Renal cortex interstitium (tissue), 3 donors: ENCODE measurements around the gene DPAGT1. TPM values are rescaled to one million over a fixed set of nuclear protein-coding genes. Genes with fewer than 3 reads are reported as not detected.

Experiments
- polyA plus RNA-seq, 3 donors: library from polyadenylated mRNA; unstranded; fragments of 120-200 nt; gene quantifications; one replicate each; pipeline ENCODE4 v1.2.1, GENCODE V29; 2013; ENCODE audit not compliant: insufficient read length in 3 of 3

DPAGT1 gene
- polyA plus RNA-seq, 3 donors: 58.1 to 59.4 (median 58.1) TPM

Other genes with a start within 250 kb of the DPAGT1 start
- not detected for gene CXCR5, start 218.0 kb downstream of the DPAGT1 start, polyA plus RNA-seq
- 10 to 100 TPM; 23.8 to 35.7 (median 33.5) TPM for gene BCL9L, start 175.9 kb downstream of the DPAGT1 start, polyA plus RNA-seq
- gene UPK2, start 145.6 kb downstream of the DPAGT1 start, polyA plus RNA-seq: 1 to 10 TPM; 3.5 to 6.0 (median 5.9) TPM
- gene FOXR1, start 130.1 kb downstream of the DPAGT1 start, polyA plus RNA-seq: under 1 TPM in 1 of 3 donors, not detected in 2; 0.14 TPM
- gene CENATAC, start 103.7 kb downstream of the DPAGT1 start, polyA plus RNA-seq: 10 to 100 TPM; 17.2 to 46.3 (median 22.0) TPM
- gene RPS25, start 83.5 kb downstream of the DPAGT1 start, polyA plus RNA-seq: 1,000 to 10,000 TPM; 1,021 to 1,242 (median 1,207) TPM
- 100 to 1,000 TPM in 2 of 3 donors, 10 to 100 TPM in 1; 91.1 to 115 (median 102) TPM for gene TRAPPC4, start 83.1 kb downstream of the DPAGT1 start, polyA plus RNA-seq
- 100 to 1,000 TPM in 2 of 3 donors, 10 to 100 TPM in 1; 95.1 to 108 (median 103) TPM for gene SLC37A4, start 71.0 kb downstream of the DPAGT1 start, polyA plus RNA-seq
- gene HYOU1, start 44.6 kb downstream of the DPAGT1 start, polyA plus RNA-seq: 100 to 1,000 TPM; 119 to 133 (median 120) TPM
- gene VPS11, start 34.0 kb downstream of the DPAGT1 start, polyA plus RNA-seq: 10 to 100 TPM; 49.5 to 62.6 (median 53.6) TPM
- gene HMBS, start 17.0 kb downstream of the DPAGT1 start, polyA plus RNA-seq: 10 to 100 TPM; 27.2 to 30.9 (median 30.0) TPM
- gene C2CD2L, start 5.5 kb upstream of the DPAGT1 start, polyA plus RNA-seq: 10 to 100 TPM in 2 of 3 donors, 1 to 10 TPM in 1; 8.7 to 11.0 (median 10.8) TPM
- 10 to 100 TPM; 28.2 to 42.9 (median 29.1) TPM for gene HINFP, start 19.7 kb upstream of the DPAGT1 start, polyA plus RNA-seq
- gene ABCG4, start 47.2 kb upstream of the DPAGT1 start, polyA plus RNA-seq: 1 to 10 TPM in 2 of 3 donors, under 1 TPM in 1; 0.72 to 1.2 (median 1.1) TPM
- 10 to 100 TPM in 2 of 3 donors, 1 to 10 TPM in 1; 8.9 to 15.1 (median 12.0) TPM for gene NLRX1, start 66.9 kb upstream of the DPAGT1 start, polyA plus RNA-seq
- 10 to 100 TPM; 14.6 to 20.6 (median 17.1) TPM for gene NHERF4, start 83.6 kb upstream of the DPAGT1 start, polyA plus RNA-seq
- gene CBL, start 104.5 kb upstream of the DPAGT1 start, polyA plus RNA-seq: 10 to 100 TPM; 16.6 to 23.2 (median 20.3) TPM
- gene MCAM, start 215.3 kb upstream of the DPAGT1 start, polyA plus RNA-seq: 10 to 100 TPM; 49.2 to 62.0 (median 55.5) TPM
- gene RNF26, start 232.7 kb upstream of the DPAGT1 start, polyA plus RNA-seq: 10 to 100 TPM; 29.3 to 35.8 (median 33.3) TPM
- 10 to 100 TPM; 18.1 to 30.5 (median 23.7) TPM for gene C1QTNF5, start 239.0 kb upstream of the DPAGT1 start, polyA plus RNA-seq
- not detected for gene MFRP, start 244.9 kb upstream of the DPAGT1 start, polyA plus RNA-seq